HFF-Myc (cell line): ENCODE results near the gene LRP11.
"Not testable (repeated sequence)": the region's sequence is repeated elsewhere in the genome, so short reads cannot be mapped to it uniquely, and the experiment has no call there.

Experiments used
- DNase-seq: peaks from one replicate; pipeline ENCODE4 v3.0.0-alpha.2; 2011; ENCODE audit warnings: low read depth; ENCODE audit errors: extremely low read depth
- H3K4me3 ChIP-seq: replicated peaks from 2 replicates; pipeline ENCODE4 v1.5.1; 2011; ENCODE audit warnings: low read depth, mild to moderate bottlenecking, control low read depth, low read length
- TF ChIP-seq, protein P1 (sequence below): IDR thresholded peaks from 2 replicates; pipeline ENCODE4 v1.5.1; 2012; ENCODE audit warnings: mild to moderate bottlenecking, low read depth, low read length, control low read depth; ENCODE audit errors: missing control alignments

The LRP11 gene

GRCh38 chr6:149846321-149846720, 17.8 kb downstream of the LRP11 start:
- no peak overlapping the region for H3K4me3 ChIP-seq
- DNase-seq: no peak
- TF ChIP-seq, protein P1, sequence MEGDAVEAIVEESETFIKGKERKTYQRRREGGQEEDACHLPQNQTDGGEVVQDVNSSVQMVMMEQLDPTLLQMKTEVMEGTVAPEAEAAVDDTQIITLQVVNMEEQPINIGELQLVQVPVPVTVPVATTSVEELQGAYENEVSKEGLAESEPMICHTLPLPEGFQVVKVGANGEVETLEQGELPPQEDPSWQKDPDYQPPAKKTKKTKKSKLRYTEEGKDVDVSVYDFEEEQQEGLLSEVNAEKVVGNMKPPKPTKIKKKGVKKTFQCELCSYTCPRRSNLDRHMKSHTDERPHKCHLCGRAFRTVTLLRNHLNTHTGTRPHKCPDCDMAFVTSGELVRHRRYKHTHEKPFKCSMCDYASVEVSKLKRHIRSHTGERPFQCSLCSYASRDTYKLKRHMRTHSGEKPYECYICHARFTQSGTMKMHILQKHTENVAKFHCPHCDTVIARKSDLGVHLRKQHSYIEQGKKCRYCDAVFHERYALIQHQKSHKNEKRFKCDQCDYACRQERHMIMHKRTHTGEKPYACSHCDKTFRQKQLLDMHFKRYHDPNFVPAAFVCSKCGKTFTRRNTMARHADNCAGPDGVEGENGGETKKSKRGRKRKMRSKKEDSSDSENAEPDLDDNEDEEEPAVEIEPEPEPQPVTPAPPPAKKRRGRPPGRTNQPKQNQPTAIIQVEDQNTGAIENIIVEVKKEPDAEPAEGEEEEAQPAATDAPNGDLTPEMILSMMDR: no peak

DNA sequence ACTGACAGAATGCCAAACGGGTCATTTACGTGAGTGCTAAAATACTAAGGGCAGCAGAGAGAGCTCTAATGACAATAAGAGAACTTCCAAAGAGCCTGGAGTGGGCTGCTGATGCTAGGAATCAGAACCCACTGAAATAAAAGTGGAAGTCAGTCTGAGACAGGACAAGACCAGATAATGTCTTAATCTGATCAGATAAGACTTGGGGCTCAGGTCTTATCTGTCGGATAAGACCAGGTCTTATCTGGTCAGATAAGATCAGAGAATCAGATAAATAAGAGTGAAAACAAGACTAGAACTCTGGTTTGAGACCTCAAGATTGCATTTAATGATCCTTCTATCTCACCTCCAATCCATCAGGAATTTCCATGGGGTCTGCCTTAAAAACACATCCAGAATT, 18.6 kb downstream of the LRP11 start:
- TF ChIP-seq, protein P1: no peak
- no peak for DNase-seq
- H3K4me3 ChIP-seq: no peak overlapping the region

- H3K4me3 ChIP-seq: no peak overlapping the region
- no peak for DNase-seq
- TF ChIP-seq, protein P1: no peak
These were observed 19.7 kb downstream of the LRP11 start for GRCh38 chr6:149844480-149844879.

GRCh38 chr6:149844036-149844435, 20.1 kb downstream of the LRP11 start:
- H3K4me3 ChIP-seq, DNase-seq: not testable (repeated sequence)

DNA sequence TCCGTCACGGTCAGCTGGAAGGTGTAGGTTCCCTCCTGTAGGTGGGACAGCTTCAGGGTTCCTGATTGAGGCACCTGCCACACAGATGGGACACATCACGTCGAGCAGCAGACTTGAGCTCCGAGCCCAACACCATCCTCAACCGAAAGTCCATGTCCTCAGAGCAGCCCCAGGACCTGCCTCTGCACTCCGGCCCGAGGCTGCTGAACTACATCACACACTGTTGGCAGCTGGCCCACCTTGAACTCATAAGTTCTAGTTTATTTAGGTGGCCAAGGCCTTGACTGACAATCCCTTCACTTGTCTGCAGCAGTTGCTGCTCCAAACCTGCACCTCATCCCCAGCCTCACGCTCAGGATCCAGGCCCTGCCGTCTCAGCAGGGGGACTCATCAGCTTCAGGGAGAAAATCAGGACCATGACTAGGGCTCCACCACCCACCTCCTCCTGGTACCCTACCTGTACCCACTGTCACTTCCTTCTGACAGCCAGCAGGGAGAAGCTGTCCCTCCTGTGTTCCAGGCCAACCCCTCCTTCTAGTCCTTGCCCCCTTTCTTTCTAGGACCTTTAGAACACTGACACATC, 21.0 kb downstream of the LRP11 start:
- H3K4me3 ChIP-seq: no peak overlapping the region
- TF ChIP-seq, protein P1: no peak
- DNase-seq: no peak

DNA sequence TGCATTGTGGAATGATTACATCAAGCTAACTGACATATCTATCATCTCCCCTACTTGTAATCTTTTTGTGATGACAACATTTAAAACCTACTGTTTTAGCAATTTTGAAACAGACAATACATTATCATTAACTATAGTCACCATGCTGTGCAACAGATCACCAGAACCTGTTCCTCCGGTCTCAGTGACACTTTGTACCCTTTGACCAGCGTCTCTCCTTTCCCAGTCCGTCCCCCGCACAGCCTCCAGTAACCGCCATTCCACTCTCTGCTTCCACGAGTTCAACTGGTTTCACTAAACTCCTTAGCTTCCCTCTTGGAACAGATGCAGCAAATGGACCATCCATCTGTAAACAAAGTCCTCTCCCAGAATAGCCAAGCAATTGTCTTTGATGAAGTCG, 21.8 kb downstream of the LRP11 start:
- TF ChIP-seq, protein P1: no peak
- no peak for DNase-seq

GRCh38 chr6:149840345-149841075, 23.6 kb downstream of the LRP11 start:
- TF ChIP-seq, protein P1: peak; percentile 71
- DNase-seq: no peak
- no peak overlapping the region for H3K4me3 ChIP-seq

More for the DNA sequence above, 21.8 kb downstream of the LRP11 start:
- no peak overlapping the region for H3K4me3 ChIP-seq
